OCI-LY7 (cell line): ENCODE measurements around the gene COX19.

ENCODE experiments used
- EZH2phosphoT487 ChIP-seq: fragments of 200-600 bp; sonication (generic); IDR thresholded peaks from 2 replicates; pipeline ENCODE4 v1.6.1; 2018; ENCODE audit warnings: low read depth, borderline replicate concordance, mild to moderate bottlenecking, mixed run types, antibody characterized with exemption, low read length, moderate library complexity, mixed read lengths
- TF ChIP-seq, protein P1 (sequence below): fragments of 200-600 bp; sonication (generic); conservative IDR thresholded peaks from 2 replicates; pipeline ENCODE4 v1.5.1; 2014; ENCODE audit warnings: mild to moderate bottlenecking, antibody characterized with exemption, low read length, moderate library complexity, mixed read lengths

DNA sequence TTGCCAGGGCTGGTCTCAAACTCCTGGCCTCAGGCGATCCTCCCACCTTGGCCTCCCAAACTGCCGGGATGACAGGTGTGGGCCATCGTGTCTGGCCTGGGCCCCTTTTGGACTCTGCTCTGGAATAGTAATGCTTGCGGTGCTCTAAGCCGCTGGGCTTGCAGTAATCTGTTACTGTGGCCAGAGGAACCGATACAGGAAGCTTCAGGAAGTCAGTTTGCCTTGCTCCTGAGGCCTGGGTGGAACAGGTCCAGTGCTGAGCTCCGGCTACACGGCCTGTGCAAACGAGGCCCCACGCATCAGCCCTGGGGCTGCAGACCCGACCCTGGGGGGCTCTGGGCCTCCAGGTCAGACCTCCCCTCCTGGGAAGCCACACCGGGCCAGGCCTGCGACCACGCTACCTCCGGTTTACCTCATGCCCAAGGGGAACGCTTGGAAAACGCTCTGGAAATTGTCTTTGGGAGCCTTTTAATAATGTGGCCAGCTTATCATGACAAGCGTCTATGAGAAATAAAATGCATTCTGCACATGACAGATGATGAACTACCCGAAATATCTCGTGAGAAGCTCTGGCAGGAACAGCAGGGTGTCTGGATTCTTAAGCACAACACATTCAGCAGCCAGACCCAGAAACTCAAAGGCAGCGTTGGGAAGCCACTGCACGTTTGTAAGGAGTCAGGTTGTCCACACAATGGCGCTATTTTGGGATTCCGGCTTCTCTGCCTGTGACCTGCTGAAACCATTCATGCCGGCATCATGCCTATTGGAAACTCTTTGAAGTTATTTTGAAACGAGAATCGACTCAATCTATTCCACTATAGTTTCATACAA, 10.7 kb downstream of the COX19 start:
- TF ChIP-seq EZH2phosphoT487, result no peak
- TF ChIP-seq, protein P1, sequence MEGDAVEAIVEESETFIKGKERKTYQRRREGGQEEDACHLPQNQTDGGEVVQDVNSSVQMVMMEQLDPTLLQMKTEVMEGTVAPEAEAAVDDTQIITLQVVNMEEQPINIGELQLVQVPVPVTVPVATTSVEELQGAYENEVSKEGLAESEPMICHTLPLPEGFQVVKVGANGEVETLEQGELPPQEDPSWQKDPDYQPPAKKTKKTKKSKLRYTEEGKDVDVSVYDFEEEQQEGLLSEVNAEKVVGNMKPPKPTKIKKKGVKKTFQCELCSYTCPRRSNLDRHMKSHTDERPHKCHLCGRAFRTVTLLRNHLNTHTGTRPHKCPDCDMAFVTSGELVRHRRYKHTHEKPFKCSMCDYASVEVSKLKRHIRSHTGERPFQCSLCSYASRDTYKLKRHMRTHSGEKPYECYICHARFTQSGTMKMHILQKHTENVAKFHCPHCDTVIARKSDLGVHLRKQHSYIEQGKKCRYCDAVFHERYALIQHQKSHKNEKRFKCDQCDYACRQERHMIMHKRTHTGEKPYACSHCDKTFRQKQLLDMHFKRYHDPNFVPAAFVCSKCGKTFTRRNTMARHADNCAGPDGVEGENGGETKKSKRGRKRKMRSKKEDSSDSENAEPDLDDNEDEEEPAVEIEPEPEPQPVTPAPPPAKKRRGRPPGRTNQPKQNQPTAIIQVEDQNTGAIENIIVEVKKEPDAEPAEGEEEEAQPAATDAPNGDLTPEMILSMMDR, result peak; percentile 38; the same call in 1 of the 2 replicates
